T-helper 2 cell treated with Interferon-gamma antibody and Interleukin-4, amounts not matched to agents 100 ng/mL and 5 ng/mL, for 36 hours (primary cell): Measurements from ENCODE around the gene RNF157. TPM values are rescaled to one million over a fixed set of nuclear protein-coding genes. Genes with fewer than 3 reads are reported as not detected.
"Not testable (repeated sequence)": the region's sequence is repeated elsewhere in the genome, so short reads cannot be mapped to it uniquely, and the experiment has no call there.

ENCODE experiments used
- intact Hi-C: fragments of 100-400 bp; cut with micrococcal nuclease; formaldehyde crosslinking; loops from one replicate; pipeline ENCODE4 v1.15.1; 2023
- total RNA-seq: library from RNA; stranded (reverse); gene quantifications from 2 replicates; pipeline ENCODE4 v1.2.3, GENCODE V29; 2022

Gene RNF157
- total RNA-seq, 1 donor from 2014 or later = 66.0 TPM

- intact Hi-C loops = no loop called here
Measured at GRCh38 chr17:76270770-76271668, 30.7 kb upstream of the RNF157 start.

GRCh38 chr17:76270127-76270592, 29.9 kb upstream of the RNF157 start:
- intact Hi-C loops = no loop called here

DNA sequence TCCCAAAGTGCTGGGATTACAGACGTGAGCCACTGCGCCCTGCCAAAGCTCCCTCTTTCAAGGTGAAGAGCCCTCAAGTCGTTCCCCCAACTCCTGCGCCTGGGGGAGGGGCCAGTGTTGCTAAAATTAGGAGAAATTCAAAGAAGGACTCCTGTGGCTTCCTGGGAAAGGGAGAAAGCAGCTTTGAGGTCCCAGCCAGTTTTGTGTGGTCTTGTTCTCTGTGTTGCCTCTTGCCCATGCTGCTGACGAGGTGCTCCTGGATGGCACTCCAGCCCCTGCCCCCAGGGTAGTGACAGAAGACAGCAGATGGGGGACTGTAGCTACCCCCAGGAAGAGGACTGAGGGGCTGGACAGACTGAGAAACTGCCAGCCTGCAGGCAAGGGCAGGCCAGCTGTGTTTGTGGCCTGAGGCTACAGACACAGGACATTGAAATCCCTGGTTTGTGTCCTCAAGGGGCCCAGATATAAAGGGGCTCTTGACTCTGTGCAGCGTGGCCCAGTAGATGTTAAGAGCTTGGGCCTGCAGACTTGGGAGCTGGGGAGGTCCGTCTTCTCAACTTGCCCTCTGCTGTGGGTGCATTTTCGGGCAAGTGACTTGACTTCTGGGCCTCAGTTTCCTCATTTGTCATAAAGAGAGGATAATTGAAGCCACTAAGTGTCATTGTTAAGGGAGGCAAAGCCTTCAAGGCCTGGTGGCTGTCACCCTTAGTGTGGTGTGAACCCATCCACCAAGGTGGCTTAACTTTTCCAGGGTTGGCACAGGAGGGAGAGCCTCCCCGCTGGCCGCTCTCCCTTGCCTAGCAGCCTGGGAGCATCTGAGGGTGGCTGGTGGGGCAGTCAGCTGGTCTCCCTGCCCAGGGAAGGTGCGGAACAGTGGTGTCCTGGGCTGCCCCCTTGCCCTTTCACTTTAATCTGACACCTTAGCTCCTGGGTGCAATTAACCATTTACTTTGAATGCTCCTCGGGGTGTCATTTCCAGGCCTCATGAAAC, 29.0 kb upstream of the RNF157 start:
- intact Hi-C loops = loop anchor here (5.0 kb wide), 2 partner anchors 127 to 468 kb away; partner anchors contain the start of genes FOXJ1, MFSD11 and SRSF2

GRCh38 chr17:76268015-76268749, 27.9 kb upstream of the RNF157 start:
- intact Hi-C loops = loop anchor here (5.0 kb wide), 2 partner anchors 126 to 469 kb away; partner anchors contain the start of genes FOXJ1, MFSD11 and SRSF2

GRCh38 chr17:76267581-76268001, 27.3 kb upstream of the RNF157 start:
- intact Hi-C loops = loop anchor here (5.0 kb wide), 2 partner anchors 125 to 470 kb away; partner anchors contain the start of genes FOXJ1, MFSD11 and SRSF2

DNA sequence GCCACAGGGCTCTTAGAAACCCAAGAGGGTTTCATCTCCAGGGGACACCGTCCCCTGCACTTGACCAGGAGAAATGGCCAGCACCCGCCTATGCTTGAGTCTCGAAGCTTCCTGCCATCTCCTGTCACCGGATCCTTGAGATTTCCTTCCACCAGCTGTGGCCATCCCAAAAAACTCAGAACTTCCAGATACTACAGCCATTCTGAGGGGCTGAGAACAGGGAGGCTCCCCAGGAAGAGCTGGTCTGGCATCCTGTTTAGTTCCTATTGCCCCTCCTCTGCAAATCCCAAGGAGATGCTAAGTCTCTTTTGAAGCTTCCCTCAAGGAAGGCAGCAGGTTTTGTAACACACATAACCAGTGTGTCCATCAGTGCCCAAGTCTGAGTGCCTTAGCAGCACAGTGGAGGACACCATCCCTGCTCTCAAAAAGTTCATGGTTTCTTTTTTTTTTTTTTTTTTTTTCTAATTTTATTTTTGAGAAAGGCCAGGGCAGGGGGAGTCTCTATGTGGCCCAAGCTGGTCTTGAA, 26.8 kb upstream of the RNF157 start:
- intact Hi-C loops = loop anchor here (5.0 kb wide), 2 partner anchors 125 to 470 kb away; partner anchors contain the start of genes FOXJ1, MFSD11 and SRSF2

DNA sequence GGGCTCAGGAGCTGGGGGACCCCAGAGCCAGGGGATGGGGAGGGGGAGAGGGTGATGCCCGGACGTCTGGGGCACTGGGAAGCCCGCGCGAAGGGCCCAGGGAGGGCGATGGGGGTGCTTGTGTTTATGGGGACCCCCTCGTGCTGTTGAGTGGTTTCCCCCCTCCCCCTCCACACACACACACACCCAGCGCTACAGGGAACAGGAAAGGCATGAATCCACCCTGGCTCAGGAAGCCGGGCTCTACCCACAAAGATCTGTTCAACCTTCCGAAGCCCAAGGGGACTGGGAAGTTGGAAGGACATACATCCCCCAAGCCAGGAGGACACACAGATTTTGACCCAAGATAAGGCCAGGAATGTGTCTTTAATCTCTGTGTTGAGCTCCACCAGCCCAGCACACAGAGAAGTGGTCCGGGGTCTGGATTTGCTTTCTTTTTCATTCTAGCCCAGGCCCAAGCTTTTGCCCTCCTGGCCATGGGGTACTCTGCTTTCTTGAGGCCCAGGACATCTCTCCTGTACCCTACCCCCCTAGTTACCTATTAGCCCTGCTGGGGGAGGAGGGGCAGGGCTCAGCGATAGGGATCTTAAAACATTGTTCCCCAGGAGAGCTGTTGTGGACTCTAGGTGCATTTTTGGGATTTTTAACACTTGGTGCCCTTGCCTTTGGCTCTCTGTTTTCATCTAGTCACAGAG, 26.1 kb upstream of the RNF157 start:
- intact Hi-C loops = loop anchor here (5.0 kb wide), 2 partner anchors 124 to 471 kb away; partner anchors contain the start of genes FOXJ1, MFSD11 and SRSF2

- intact Hi-C loops = loop anchor here (1.0 to 5.0 kb wide), 3 partner anchors 19 to 472 kb away; partner anchors contain the start of genes FOXJ1, MFSD11 and SRSF2
Measured at GRCh38 chr17:76265624-76266243, 25.4 kb upstream of the RNF157 start.

DNA sequence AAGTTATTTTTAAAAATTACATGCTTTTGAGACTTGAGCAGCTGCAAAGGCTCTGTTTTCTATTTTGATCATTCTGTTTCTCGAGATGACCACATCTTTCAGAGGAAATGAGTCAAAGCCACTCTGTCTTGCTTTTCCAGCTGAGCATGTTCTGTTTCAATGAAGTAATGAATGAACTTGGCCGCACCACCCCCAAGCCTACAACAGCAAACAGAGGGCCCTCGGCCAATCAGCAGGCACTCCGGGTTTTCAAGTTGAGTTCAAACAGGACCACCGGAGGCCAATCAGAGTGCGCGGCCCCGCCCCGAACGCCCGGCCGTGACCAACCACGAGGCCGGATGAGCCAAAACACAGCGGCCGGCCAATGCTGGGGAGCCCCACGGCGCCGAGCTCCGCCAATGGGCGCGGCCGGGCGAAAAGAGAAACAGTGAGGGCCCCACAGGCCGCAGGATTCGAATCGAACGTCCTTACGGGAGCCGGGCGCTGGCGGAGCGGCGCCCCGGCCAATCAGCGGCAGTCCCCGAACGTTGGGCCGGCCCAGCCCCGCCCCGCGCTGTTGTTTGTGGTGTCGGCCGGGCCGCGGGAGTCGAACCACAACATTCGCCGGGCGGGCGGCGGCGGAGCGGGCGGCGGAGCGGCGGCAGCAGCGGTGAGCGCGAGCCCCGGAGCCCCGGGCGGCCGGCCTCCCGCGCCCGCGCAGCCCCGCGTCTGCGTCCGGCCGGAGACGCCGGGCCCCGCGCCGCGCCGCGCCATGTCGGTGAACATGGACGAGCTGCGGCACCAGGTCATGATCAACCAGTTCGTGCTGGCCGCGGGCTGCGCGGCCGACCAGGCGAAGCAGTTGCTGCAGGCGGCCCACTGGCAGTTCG, 24.7 kb upstream of the RNF157 start, which contains the start of gene UBALD2:
Gene UBALD2, plus strand, starts transcription at position 594 of the 869 bp plus-strand sequence. Its CDS starts 158 bp downstream, at position 752.
- intact Hi-C loops = loop anchor here (1.0 to 5.0 kb wide), 5 partner anchors 19 to 483 kb away; partner anchors contain the start of genes FOXJ1, MFSD11, SRSF2 and UNK

- intact Hi-C loops = loop anchor here (1.0 to 5.0 kb wide), 2 partner anchors 72 to 482 kb away; partner anchors contain the start of gene UNK
Measured at GRCh38 chr17:76264425-76264754, 24.1 kb upstream of the RNF157 start.

GRCh38 chr17:76263896-76264295, 23.6 kb upstream of the RNF157 start:
- intact Hi-C loops = loop anchor here (1.0 to 5.0 kb wide), 2 partner anchors 72 to 482 kb away; partner anchors contain the start of gene UNK

- intact Hi-C loops = loop anchor here (5.0 kb wide), 1 partner anchor 481 kb away; the partner anchor contains the start of gene UNK
Measured at GRCh38 chr17:76262732-76263344, 22.5 kb upstream of the RNF157 start.

DNA sequence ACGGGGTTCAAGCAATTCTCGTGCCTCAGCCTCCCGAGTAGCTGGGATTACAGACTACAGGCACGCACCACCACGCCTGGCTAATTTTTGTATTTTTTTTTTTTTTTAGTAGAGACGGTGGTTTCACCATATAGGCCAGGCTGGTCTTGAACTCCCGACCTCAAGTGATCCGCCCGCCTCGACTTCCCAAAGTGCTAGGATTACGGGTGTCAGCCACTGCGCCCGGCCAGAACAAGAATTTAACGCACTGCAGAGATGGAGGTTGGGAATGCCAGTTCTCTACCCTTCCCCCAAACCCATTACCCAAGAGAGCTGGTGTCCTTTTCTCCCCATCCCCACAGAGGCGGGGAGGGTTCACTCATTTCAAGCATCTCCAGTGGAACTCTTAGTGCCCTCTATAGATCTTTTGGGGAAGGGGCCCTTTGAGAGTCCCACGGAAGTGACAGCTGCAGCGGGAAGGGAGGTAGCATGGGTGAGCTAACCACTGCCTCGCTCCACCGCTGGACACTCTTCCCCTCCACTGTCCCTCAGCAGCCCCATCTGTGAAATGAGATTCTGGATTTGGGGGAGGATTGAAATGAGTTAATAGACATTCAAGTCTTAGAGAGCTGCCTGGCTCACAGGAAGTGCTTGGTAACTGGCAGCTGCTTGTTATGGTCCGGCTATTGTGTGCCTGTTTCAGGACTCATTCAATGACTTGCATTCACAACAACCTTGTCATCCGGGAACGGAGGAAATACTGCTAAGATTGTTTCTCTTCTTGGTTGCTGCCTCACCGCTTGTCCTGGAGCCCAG, 21.3 kb upstream of the RNF157 start:
- intact Hi-C loops = loop anchor here (5.0 kb wide), 1 partner anchor 479 kb away; the partner anchor contains the start of gene UNK

GRCh38 chr17:76260669-76261068, 20.4 kb upstream of the RNF157 start:
- intact Hi-C loops = loop anchor here (5.0 kb wide), 1 partner anchor 478 kb away; the partner anchor contains the start of gene UNK

GRCh38 chr17:76260220-76260619, 19.9 kb upstream of the RNF157 start:
- intact Hi-C loops = loop anchor here (5.0 kb wide), 1 partner anchor 478 kb away; the partner anchor contains the start of gene UNK

GRCh38 chr17:76256430-76257050, 16.2 kb upstream of the RNF157 start:
- intact Hi-C loops = not testable (repeated sequence)
